Caco-2 (cell line): ENCODE data around the gene CSNK1G3. TPM values are rescaled to one million over a fixed set of nuclear protein-coding genes. Genes with fewer than 3 reads are reported as not detected.

Experiments
- BruUV-seq: library from RNA; stranded (reverse); fragments of 400-500 nt; replicated peaks from 2 replicates; lab custom pipeline; 2021; lab: Mats Ljungman, UMichigan
- CTCF ChIA-PET: fragments of 300-600 bp; sonication (Branson Sonifier 250); formaldehyde crosslinking; loops from one replicate; lab custom pipeline; 2022; ENCODE audit warnings: antibody characterized with exemption; lab: Charles Lee
- POLR2A ChIA-PET: fragments of 300-600 bp; sonication (Branson Sonifier 250); formaldehyde crosslinking; loops from one replicate; lab custom pipeline; 2022; ENCODE audit warnings: antibody characterized with exemption; lab: Charles Lee
- DNase-seq, 2 experiments: peaks; one replicate each; pipeline versions ENCODE4 v3.0.0 to v3.0.0-alpha.2; 2020 to 2022
- H3K27me3 ChIP-seq: replicated peaks from 2 replicates; pipeline ENCODE4 v1.6.0; 2011; ENCODE audit warnings: low read length; ENCODE audit not compliant: control insufficient read depth, insufficient read depth
- H3K36me3 ChIP-seq: 2 replicates; pipeline ENCODE4 v1.5.1; 2011; ENCODE audit warnings: low read length; ENCODE audit not compliant: control insufficient read depth, insufficient read depth
- H3K4me1 ChIP-seq: fragments of 250-450 bp; sonication (Bioruptor Pico); 2 replicates; pipeline ENCODE4 v1.5.1; 2020; ENCODE audit warnings: mild to moderate bottlenecking
- H3K4me3 ChIP-seq: 2 replicates; pipeline ENCODE4 v1.5.1; 2011; ENCODE audit warnings: low read depth, mild to moderate bottlenecking, control low read depth, low read length
- H3K9me3 ChIP-seq: fragments of 250-450 bp; sonication (Bioruptor Pico); 2 replicates; pipeline ENCODE4 v1.5.1; 2020; ENCODE audit warnings: mild to moderate bottlenecking, moderate library complexity
- H3K27ac Mint-ChIP-seq: one replicate; pipeline ENCODE4 v1.8.0; 2022; ENCODE audit warnings: mixed read lengths; ENCODE audit not compliant: unreplicated experiment
- H3K27me3 Mint-ChIP-seq: one replicate; pipeline ENCODE4 v1.8.0; 2022; ENCODE audit warnings: mixed read lengths; ENCODE audit not compliant: insufficient read depth, unreplicated experiment
- H3K36me3 Mint-ChIP-seq: one replicate; pipeline ENCODE4 v1.8.0; 2022; ENCODE audit warnings: mild to moderate bottlenecking, mixed read lengths; ENCODE audit not compliant: insufficient read depth, unreplicated experiment
- H3K4me1 Mint-ChIP-seq: one replicate; pipeline ENCODE4 v1.8.0; 2022; ENCODE audit warnings: low read depth, mixed read lengths; ENCODE audit not compliant: unreplicated experiment
- H3K4me3 Mint-ChIP-seq: one replicate; pipeline ENCODE4 v1.8.0; 2022; ENCODE audit warnings: mild to moderate bottlenecking, moderate library complexity, mixed read lengths; ENCODE audit not compliant: unreplicated experiment
- H3K9me3 Mint-ChIP-seq: one replicate; pipeline ENCODE4 v1.8.0; 2022; ENCODE audit warnings: mixed read lengths; ENCODE audit not compliant: unreplicated experiment
- intact Hi-C: fragments of 100-400 bp; cut with micrococcal nuclease; formaldehyde crosslinking; loops from one replicate; pipeline ENCODE4 v1.10.0; 2022; ENCODE audit not compliant: unreplicated experiment
- total RNA-seq: library from RNA; stranded (reverse); gene quantifications from 2 replicates; pipeline ENCODE4 v1.2.3, GENCODE V29; 2022
- TF ChIP-seq, protein P1 (sequence below), 2 experiments: fragments of 200-600 bp in 1 of 2; IDR thresholded peaks; 1 replicate in 1 of 2; 2 replicates in 1 of 2; pipeline versions ENCODE4 v1.5.1 to v1.8.0; 2011 to 2022; ENCODE audit warnings: antibody characterized with exemption in 1 of 2, control low read depth in 1 of 2, inconsistent platforms in 1 of 2, low read depth in 1 of 2, low read length in 1 of 2, mild to moderate bottlenecking in 1 of 2, moderate library complexity in 1 of 2; ENCODE audit not compliant: insufficient read depth in 1 of 2, severe bottlenecking in 1 of 2, unreplicated experiment in 1 of 2

Gene CSNK1G3
- total RNA-seq, 1 experiment from 2014 or later: 40.4 TPM

- intact Hi-C loops: no loop called here
- H3K9me3 Mint-ChIP-seq: no peaks in the 10 kb centered on the region
- no peak overlapping the region for H3K27ac Mint-ChIP-seq
- no peak overlapping the region for H3K4me3 Mint-ChIP-seq
- TF ChIP-seq, protein P1, sequence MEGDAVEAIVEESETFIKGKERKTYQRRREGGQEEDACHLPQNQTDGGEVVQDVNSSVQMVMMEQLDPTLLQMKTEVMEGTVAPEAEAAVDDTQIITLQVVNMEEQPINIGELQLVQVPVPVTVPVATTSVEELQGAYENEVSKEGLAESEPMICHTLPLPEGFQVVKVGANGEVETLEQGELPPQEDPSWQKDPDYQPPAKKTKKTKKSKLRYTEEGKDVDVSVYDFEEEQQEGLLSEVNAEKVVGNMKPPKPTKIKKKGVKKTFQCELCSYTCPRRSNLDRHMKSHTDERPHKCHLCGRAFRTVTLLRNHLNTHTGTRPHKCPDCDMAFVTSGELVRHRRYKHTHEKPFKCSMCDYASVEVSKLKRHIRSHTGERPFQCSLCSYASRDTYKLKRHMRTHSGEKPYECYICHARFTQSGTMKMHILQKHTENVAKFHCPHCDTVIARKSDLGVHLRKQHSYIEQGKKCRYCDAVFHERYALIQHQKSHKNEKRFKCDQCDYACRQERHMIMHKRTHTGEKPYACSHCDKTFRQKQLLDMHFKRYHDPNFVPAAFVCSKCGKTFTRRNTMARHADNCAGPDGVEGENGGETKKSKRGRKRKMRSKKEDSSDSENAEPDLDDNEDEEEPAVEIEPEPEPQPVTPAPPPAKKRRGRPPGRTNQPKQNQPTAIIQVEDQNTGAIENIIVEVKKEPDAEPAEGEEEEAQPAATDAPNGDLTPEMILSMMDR (IDR thresholded peaks at IDR 0.05; ENCODE audit: insufficient read depth in 1 of 2, low read depth in 1 of 2, low read length in 1 of 2, severe bottlenecking in 1 of 2, unreplicated experiment in 1 of 2): no peak
- no peaks in the 10 kb centered on the region for H3K27me3 ChIP-seq
- DNase-seq: no peak
- peaks cover 11% of the 10 kb centered on the region for H3K27me3 Mint-ChIP-seq
- no peaks in the 10 kb centered on the region for H3K36me3 ChIP-seq
- no peaks in the 10 kb centered on the region for H3K36me3 Mint-ChIP-seq
- no peaks in the 10 kb centered on the region for H3K4me1 Mint-ChIP-seq
- no peaks in the 10 kb centered on the region for H3K4me1 ChIP-seq
- ChIA-PET CTCF (no interaction called here), POLR2A (no interaction called here)
- H3K9me3 ChIP-seq: no peaks in the 10 kb centered on the region
- no peak overlapping the region for H3K4me3 ChIP-seq
- BruUV-seq: no TSS peak
Measured at GRCh38 chr5:123651234-123651633, 139.3 kb downstream of the CSNK1G3 start.

DNA sequence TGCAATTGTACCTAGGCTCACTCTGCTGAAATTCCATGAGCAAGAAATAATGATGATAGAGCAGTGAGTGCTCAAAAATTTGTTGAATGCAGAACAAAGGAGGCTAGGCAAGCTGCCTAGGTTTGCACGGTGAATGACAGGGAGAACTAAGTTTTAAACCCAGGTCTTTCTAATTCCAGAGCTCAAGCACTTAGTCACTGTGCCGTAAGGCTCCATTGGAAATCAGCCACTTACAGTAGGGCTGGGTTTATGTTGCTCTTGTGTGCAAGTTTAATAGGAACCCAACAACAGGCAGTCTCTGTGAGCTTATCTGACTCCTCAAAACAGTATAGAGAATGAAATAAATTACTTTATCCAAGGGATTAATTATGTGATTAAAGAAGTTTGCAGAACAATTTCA is 147.0 kb downstream of the CSNK1G3 start:
- intact Hi-C loops: no loop called here

DNA sequence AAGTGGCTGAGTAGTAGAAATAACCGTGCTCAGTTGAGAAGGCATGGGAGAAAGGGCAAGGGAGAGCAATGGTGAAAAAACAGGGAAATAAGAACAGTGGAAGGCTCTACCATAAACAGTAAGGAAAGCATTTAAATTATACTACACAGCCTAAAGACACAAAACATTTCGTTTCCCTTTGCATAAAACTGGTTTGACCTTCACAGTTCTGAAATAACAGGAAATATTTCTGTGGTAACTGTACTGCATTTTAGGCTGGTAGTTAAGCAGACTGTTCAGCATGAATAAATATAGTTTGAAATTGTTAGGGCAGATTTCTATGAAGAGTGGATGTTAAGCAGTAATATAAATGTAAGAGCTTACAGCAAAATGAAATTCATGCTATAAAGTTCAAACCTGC is 147.5 kb downstream of the CSNK1G3 start:
- TF ChIP-seq, protein P1 (IDR thresholded peaks at IDR 0.05; ENCODE audit: insufficient read depth in 1 of 2, low read depth in 1 of 2, low read length in 1 of 2, severe bottlenecking in 1 of 2, unreplicated experiment in 1 of 2): no peak
- Mint-ChIP-seq H3K4me1 (no peaks in the 10 kb centered on the region), H3K36me3 (no peaks in the 10 kb centered on the region), H3K9me3 (no peaks in the 10 kb centered on the region), H3K4me3 (no peak overlapping the region), H3K27me3 (peaks cover 2% of the 10 kb centered on the region), H3K27ac (no peak overlapping the region)
- POLR2A ChIA-PET: no interaction called here
- Histone ChIP-seq H3K27me3 (no peaks in the 10 kb centered on the region), H3K4me1 (no peaks in the 10 kb centered on the region), H3K4me3 (no peak overlapping the region), H3K36me3 (no peaks in the 10 kb centered on the region), H3K9me3 (peaks cover 4% of the 10 kb centered on the region; the same call in 1 of the 2 replicates)
- no peak for DNase-seq
- intact Hi-C loops: no loop called here
- CTCF ChIA-PET: interaction anchor here (0.5 kb wide), 1 partner anchor 384 kb away, joined by 3 read pairs; no protein-coding TSS in a partner anchor
- BruUV-seq: no TSS peak

More for the DNA sequence above, 147.0 kb downstream of the CSNK1G3 start:
- H3K4me1 Mint-ChIP-seq: no peaks in the 10 kb centered on the region
- no peaks in the 10 kb centered on the region for H3K9me3 Mint-ChIP-seq
- Histone ChIP-seq H3K4me3 (no peak overlapping the region), H3K27me3 (no peaks in the 10 kb centered on the region), H3K9me3 (no peaks in the 10 kb centered on the region), H3K4me1 (no peaks in the 10 kb centered on the region), H3K36me3 (no peaks in the 10 kb centered on the region)
- H3K27ac Mint-ChIP-seq: no peak overlapping the region
- DNase-seq: no peak
- H3K4me3 Mint-ChIP-seq: no peak overlapping the region
- ChIA-PET POLR2A (no interaction called here), CTCF (no interaction called here)
- no peaks in the 10 kb centered on the region for H3K36me3 Mint-ChIP-seq
- TF ChIP-seq, protein P1 (IDR thresholded peaks at IDR 0.05; ENCODE audit: insufficient read depth in 1 of 2, low read depth in 1 of 2, low read length in 1 of 2, severe bottlenecking in 1 of 2, unreplicated experiment in 1 of 2): no peak
- no TSS peak for BruUV-seq
- peaks cover 2% of the 10 kb centered on the region for H3K27me3 Mint-ChIP-seq
